ENCODE results near the gene COL4A1.

- no peak for TF ChIP-seq POLR2A (IDR thresholded peaks at IDR 0.05)
- TF ChIP-seq, protein P1, sequence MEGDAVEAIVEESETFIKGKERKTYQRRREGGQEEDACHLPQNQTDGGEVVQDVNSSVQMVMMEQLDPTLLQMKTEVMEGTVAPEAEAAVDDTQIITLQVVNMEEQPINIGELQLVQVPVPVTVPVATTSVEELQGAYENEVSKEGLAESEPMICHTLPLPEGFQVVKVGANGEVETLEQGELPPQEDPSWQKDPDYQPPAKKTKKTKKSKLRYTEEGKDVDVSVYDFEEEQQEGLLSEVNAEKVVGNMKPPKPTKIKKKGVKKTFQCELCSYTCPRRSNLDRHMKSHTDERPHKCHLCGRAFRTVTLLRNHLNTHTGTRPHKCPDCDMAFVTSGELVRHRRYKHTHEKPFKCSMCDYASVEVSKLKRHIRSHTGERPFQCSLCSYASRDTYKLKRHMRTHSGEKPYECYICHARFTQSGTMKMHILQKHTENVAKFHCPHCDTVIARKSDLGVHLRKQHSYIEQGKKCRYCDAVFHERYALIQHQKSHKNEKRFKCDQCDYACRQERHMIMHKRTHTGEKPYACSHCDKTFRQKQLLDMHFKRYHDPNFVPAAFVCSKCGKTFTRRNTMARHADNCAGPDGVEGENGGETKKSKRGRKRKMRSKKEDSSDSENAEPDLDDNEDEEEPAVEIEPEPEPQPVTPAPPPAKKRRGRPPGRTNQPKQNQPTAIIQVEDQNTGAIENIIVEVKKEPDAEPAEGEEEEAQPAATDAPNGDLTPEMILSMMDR (IDR thresholded peaks at IDR 0.05): no peak
Measured at GRCh38 chr13:110216006-110216397, 91.0 kb downstream of the COL4A1 start.
